OCI-LY1 (cell line): ENCODE data around the gene CTDSPL2.

Source experiments
- CTCF ChIP-seq: fragments of 200-600 bp; sonication (generic), shearing (Covaris generic); IDR thresholded peaks from 2 replicates; pipeline ENCODE4 v1.5.1; 2017; ENCODE audit warnings: mild to moderate bottlenecking, antibody characterized with exemption, low read length, moderate library complexity, mixed read lengths
- EZH2 ChIP-seq: fragments of 200-600 bp; sonication (generic), shearing (Covaris generic); IDR thresholded peaks from 2 replicates; pipeline ENCODE4 v1.8.0; 2017; ENCODE audit warnings: borderline replicate concordance, mixed run types, mild to moderate bottlenecking, antibody characterized with exemption, low read length, moderate library complexity, mixed read lengths

- TF ChIP-seq CTCF, result no peak
- TF ChIP-seq EZH2, result no peak
These were observed 138.7 kb downstream of the CTDSPL2 start for GRCh38 chr15:44566155-44566540.
